ENCODE data around the gene TUNAR.

Gene TUNAR

GRCh38 chr14:95876761-95877538 lies at the start of gene TUNAR:
Gene TUNAR, plus strand, starts transcription at chr14:95876832.
- DNase-seq (ENCODE audit: low read depth): no peak

DNA sequence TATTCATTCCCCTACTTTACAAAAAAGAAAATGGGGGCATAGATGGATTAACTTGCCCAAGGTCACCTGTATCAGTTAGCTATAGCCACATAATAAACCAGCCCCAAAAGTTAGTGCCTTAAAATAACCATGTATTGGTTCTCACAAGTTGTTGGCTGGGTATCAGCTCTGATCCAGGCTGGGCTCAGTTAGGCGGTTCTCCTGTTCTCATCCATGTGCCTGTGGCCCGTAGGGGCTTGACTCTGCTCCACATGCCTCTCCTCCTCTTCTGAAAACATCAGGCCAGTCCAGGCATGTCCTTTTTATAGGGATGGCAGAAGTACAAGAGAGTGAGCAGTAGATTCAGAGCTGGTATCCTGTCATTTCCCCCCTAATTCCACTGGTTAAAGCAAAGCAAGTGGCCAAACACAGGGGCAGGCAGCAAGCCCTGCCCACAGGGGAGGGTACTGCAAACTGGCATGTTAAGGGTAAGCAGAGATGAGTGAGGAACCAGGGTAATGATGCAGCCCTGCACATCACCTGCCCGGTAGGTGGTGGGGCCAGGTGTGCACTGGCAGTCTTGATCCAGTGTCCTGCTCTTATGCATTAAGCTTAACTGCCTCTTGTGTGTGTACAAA lies 47.9 kb upstream of the TUNAR start:
- no peak for DNase-seq (ENCODE audit: low read depth)

- no peak for DNase-seq (ENCODE audit: low read depth)
Observed at GRCh38 chr14:95829321-95829720, 47.3 kb upstream of the TUNAR start.

DNA sequence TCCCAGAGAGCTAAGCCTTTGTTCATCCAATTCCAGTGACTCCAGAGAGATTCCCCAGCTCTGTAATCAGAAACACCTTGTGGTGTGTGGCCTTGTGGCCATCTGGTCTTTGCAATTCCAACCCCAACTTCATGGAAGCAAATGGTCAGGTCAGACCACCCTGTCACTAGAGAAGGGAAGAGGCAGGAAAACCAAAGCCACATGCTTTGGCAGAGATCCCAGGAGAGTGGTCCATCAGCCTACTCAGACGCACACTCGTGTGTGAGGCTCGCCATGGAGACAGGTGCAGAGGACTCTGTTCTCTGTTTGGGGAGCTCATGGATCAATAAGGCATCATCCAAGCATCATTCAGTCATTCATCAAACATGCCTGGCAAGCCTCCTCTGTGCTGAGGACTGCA lies 46.2 kb upstream of the TUNAR start:
- no peak for DNase-seq (ENCODE audit: low read depth)

DNA sequence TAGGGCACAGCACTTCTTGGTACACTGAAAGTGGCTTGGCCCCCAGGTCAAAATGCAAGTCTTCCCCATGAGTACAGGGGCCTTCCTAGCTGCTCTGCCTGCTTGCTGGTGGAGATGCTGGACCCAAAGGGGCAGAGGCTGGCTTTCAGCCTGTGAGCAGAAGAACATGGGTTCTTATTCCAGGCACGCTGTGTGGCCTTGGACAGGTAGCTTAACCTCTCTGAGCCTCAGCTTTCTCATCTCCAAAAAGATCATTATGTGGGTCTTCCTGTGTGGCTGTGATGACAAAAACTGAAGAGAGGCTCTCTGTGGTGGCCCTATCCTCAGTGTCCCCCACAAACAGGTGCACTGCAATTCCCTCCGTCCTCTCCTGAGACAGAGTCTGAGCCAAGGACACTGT lies 45.6 kb upstream of the TUNAR start:
- DNase-seq (ENCODE audit: low read depth): no peak

DNA sequence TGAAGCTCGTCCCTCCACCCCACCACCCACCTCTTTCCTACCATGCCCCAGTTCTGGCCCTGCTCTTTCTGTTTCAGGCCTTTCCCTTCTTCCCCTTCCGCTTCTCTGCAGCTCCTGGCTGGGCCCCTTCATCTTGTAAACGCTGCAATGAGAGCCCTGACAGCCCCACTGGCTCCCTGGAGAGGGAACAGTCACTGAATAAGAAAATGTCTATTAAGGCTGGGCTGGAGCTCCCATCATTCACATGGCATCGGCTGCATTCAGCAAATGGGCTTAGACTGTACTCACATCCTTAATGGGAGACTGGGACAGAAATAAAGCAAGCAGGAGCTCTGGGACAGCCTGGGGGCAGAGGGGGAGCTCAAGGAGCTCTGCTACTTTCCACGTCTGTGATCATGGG lies 45.2 kb upstream of the TUNAR start:
- DNase-seq (ENCODE audit: low read depth): no peak

DNA sequence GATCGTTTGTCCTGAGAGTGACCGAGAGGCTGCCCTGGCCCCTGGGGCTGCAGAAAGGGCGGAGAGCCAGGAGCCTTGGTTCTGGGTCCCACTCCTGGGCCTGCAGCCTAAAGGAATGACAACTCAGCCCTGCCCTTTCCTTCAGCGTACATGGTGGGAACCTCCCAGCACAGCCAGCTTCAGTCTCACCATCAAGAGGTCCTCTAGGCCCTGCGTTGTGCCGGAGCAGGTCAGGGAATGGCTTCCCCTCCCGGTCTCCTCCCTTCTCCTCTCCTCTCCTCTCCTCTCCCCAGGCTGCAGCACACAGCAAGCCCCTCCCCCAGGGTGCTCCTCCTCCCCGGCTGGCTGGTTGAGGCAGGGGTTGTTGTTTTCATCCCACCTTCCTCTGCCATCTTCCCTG lies 44.6 kb upstream of the TUNAR start:
- no peak for DNase-seq (ENCODE audit: low read depth)

DNA sequence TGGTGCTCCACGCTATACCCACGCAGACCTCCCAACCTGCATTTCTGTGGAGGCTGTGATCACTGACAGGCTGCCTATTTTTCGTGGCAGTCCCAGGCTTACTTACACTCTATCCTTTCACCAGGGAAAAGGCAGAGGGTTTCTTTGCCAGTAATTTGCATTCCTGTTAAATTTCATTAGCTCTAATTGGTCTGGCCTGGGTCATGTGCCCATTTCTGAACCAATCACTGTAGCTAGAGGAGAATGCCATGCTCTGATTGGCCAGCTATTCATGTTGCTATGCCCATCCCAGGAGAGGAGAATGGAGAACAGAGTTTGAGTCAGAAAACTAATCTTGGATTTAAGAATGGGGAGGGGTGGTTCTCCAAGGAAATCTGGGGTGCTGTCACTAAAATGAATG lies 43.2 kb upstream of the TUNAR start:
- no peak for DNase-seq (ENCODE audit: low read depth)

- no peak for DNase-seq (ENCODE audit: low read depth)
Observed at GRCh38 chr14:95834496-95834895, 42.1 kb upstream of the TUNAR start.

DNA sequence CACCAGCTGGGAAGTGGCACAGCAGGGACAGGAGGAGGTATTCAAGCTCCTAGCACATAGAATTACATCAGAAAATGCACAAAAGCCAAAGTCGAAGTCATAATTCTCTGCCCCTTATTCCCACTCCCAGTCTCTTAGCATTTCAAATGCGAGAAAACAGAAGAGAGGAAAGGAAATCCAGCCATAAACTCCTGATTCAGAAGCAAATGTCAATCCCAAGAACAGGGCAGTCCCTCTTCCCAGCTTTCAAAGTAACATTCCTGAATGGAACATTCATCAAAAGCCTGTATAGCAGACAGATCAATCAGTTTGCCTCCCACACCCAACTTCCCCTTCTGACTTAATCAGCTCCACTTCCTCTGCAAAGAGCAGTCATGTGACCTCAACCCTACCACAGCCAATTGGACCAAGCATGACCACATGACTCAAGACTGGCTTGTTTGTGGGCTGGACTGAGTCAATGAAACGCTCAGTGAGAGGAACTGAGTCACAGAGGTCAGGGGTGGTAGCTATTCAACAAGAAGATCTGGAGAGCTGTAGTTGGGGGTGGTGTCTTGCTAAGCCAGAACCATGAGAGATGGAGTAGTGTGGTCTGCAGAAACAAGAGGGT lies 41.4 kb upstream of the TUNAR start:
- no peak for DNase-seq (ENCODE audit: low read depth)

DNA sequence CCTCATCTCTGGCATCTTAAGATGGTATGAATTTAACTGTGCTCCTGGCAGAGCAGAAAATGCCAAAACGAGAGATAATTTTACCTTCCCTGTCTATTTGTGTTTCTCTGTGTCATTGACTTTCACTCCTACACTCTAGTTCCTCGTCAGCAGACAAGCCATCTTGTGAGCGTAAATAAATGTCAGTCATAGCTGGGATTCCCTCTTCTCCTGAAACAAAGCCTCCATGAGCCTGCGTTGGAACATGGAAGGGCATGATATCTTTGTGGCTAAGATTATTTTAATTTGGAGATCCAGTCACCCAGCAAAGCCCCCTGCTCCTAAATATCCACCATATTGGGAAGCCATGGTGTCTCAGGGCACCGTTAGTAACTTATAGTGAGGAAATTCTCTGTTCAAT lies 37.8 kb upstream of the TUNAR start:
- DNase-seq (ENCODE audit: low read depth): no peak

GRCh38 chr14:95840094-95840700 lies 36.4 kb upstream of the TUNAR start:
- DNase-seq (ENCODE audit: low read depth): no peak

GRCh38 chr14:95841668-95842067 lies 35.0 kb upstream of the TUNAR start:
- no peak for DNase-seq (ENCODE audit: low read depth)

DNA sequence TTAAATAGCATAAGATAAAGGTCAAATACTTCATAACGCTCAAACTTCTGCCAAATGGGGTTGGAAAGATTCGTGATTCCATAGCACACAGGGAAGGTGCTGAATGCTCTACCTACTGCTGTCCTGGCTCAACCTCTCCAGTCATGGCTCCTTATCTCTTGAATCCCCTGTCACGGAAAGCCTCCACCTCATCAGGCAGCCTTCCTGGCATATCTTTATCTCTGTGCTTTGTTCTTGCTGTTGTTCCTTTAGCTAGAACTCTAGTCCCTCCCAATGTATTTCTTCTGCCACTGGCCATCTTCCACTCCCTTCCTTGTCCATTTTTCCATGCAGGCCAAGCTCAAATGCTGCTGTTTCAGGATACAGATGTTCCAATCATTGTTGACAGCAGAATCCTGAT lies 26.9 kb upstream of the TUNAR start:
- no peak for DNase-seq (ENCODE audit: low read depth)

GRCh38 chr14:95850429-95850828 lies 26.2 kb upstream of the TUNAR start:
- no peak for DNase-seq (ENCODE audit: low read depth)

DNA sequence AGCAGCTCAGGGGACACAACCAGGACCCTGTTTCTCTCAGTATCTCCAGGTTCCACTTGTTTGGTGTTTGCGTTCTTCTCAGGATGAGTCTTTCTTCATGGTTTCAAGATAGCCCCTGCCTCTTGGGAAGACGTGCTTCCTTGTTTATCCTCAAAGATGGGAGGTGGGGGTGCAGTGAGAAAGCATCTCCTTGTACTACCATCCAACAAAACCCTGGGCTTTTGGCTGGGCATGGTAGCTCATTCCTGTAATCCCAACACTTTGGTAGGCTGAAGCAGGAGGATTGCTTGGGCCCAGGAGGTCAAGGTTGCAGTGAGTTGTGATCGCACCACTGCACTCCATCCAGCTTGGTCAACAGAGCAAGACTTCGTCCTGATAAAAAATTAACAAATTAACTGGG lies 21.0 kb upstream of the TUNAR start:
- DNase-seq (ENCODE audit: low read depth): no peak

GRCh38 chr14:95857275-95857674 lies 19.4 kb upstream of the TUNAR start:
- no peak for DNase-seq (ENCODE audit: low read depth)

- DNase-seq (ENCODE audit: low read depth): no peak
Observed at GRCh38 chr14:95858893-95859292, 17.7 kb upstream of the TUNAR start.

- DNase-seq (ENCODE audit: low read depth): no peak
Observed at GRCh38 chr14:95862243-95862642, 14.4 kb upstream of the TUNAR start.

GRCh38 chr14:95863295-95863694 lies 13.3 kb upstream of the TUNAR start:
- no peak for DNase-seq (ENCODE audit: low read depth)

DNA sequence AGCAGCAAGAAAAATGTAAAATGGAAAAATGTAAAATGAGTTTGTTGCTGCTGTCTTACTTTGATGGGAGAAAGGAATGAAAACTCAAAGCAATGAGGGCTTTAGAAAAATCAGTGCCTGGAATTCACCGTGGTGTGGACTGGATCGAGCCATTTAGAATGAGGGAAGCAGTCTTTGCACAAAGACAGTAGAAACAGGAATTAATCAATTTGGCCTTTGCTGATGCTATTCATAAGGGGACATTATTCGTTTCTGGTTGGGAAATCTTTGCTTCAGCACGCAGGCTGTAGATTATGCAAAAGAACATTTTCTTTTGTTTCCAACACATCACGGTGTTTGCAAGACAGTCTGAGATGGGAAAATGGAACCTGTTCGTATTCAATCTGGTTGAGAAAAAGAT lies 6.9 kb upstream of the TUNAR start:
- no peak for DNase-seq (ENCODE audit: low read depth)

DNA sequence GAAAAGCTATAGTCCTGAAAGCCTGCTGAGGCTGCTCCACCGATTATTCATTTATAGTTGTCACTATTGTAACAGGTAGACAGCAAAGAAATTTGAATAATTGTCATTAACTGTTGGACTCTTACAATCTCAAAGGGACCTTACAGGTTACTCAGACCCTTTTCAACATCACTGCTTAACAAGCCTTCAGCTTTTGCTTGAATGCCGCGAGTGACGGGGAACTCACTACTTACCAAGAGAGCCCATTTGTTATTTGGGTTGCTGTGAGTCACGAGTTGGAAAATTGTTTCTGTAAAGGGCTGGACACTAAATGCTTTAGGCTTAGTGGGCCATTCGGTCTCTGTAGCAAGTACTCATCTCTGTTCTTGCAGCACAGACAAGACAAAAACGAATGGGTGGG lies 5.9 kb upstream of the TUNAR start:
- DNase-seq (ENCODE audit: low read depth): no peak

DNA sequence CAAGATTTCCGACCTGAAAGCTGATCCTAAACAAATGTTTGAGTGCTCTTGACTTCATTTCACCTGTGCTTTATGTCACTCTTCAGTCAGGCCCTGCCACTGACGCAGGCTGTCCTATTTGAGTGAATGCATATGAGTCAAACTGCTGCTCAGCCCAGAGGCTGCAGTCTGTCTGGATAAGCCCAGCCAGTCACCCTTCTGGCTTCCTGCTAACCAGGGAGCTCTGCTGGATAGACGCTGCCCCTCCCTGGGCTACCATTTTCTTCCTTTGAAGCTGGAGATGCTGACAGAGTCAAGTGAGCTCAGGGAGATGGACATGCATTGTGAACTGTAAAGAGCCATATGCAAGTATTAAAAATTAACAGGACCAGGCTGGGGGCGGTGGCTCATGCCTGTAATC lies 5.1 kb upstream of the TUNAR start:
- DNase-seq (ENCODE audit: low read depth): no peak
